ENCODE measurements around the gene KATNBL1. TPM values are rescaled to one million over a fixed set of nuclear protein-coding genes. Genes with fewer than 3 reads are reported as not detected.
"Not testable (repeated sequence)": the region's sequence is repeated elsewhere in the genome, so short reads cannot be mapped to it uniquely, and the experiment has no call there.

KATNBL1 gene
- total and polyA plus RNA-seq, 4 donors: 16.4 to 64.7 (median 48.3) TPM

DNA sequence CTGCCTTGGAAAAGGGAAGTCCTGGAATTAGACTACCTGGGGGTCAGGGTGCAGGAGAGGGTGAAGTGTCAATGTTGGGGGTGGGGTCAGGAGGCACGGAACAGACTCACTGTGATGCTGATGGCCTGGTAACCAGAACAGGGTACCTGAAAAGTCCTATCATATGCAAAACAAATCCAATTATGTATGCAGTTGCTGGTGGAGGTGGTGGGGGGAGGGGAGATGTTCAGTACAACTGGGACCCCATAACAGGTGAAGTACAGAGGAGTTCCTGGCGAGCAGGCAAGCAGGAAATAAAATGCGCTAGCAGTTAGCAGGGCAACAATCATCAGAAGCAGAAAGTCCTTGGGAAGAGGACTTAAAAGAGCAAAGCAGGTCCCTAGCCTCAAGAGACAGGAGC, 4.2 kb upstream of the KATNBL1 start:
- intact Hi-C loops (cut with DNase I): loop anchor here in 1 of 2 donors (5.0 kb wide), 2 partner anchors 112 to 152 kb away; partner anchors contain the start of genes EMC7 and PGBD4
- no peak for DNase-seq
- Histone ChIP-seq H3K36me3 (ENCODE audit: control insufficient read depth in 1 of 2, insufficient read depth in 2 of 2, low read length in 1 of 2) (no peaks in the 10 kb centered on the region), H3K27ac (ENCODE audit: low read depth in 1 of 2, low read length in 2 of 2) (no peak overlapping the region), H3K4me3 (ENCODE audit: low read length in 2 of 2) (no peak overlapping the region), H3K27me3 (ENCODE audit: control insufficient read depth in 1 of 2, insufficient read depth in 2 of 2, low read length in 1 of 2) (no peaks in the 10 kb centered on the region), H3K4me1 (ENCODE audit: control insufficient read depth in 1 of 2, insufficient read depth in 2 of 2, low read length in 2 of 2) (no peaks in the 10 kb centered on the region), H3K9me3 (ENCODE audit: control insufficient read depth, low read length) (no peaks in the 10 kb centered on the region)
- 45 to 47% methylated on average over 3 of the region's 3 CpGs for WGBS, 2 donors
- no peak for ATAC-seq (ENCODE audit: low FRiP score)

DNA sequence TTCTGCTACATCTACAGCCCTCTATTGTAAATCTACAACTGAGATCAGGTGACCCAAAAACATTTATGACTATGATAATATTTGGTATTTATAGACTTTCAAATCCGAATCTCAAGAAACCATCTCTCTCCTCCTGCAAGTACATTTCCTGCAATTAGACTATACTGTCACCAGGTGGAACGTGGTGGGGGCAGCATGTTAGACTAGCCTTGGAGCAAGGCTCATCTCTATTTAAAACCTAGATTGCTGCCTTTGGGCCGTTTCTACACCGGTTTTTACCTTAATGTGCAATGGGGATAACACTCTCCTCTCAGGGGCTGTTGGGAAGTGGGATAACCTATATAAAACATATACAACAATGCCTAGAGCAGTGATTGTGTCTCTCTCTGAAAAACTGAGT, 3.8 kb upstream of the KATNBL1 start:
- 31 to 34% methylated on average over 4 of the region's 4 CpGs for WGBS, 2 donors
- intact Hi-C loops (cut with DNase I): loop anchor here in 1 of 2 donors (5.0 kb wide), 2 partner anchors 111 to 151 kb away; partner anchors contain the start of genes EMC7 and PGBD4
- H3K36me3 ChIP-seq (ENCODE audit: control insufficient read depth in 1 of 2, insufficient read depth in 2 of 2, low read length in 1 of 2): no peaks in the 10 kb centered on the region
- H3K27ac ChIP-seq (ENCODE audit: low read depth in 1 of 2, low read length in 2 of 2): no peak overlapping the region
- no peaks in the 10 kb centered on the region for H3K9me3 ChIP-seq (ENCODE audit: control insufficient read depth, low read length)
- ATAC-seq (ENCODE audit: low FRiP score) (no peak), DNase-seq (no peak)
- H3K27me3 ChIP-seq (ENCODE audit: control insufficient read depth in 1 of 2, insufficient read depth in 2 of 2, low read length in 1 of 2): no peaks in the 10 kb centered on the region
- no peak overlapping the region for H3K4me3 ChIP-seq (ENCODE audit: low read length in 2 of 2)
- no peaks in the 10 kb centered on the region for H3K4me1 ChIP-seq (ENCODE audit: control insufficient read depth in 1 of 2, insufficient read depth in 2 of 2, low read length in 2 of 2)

DNA sequence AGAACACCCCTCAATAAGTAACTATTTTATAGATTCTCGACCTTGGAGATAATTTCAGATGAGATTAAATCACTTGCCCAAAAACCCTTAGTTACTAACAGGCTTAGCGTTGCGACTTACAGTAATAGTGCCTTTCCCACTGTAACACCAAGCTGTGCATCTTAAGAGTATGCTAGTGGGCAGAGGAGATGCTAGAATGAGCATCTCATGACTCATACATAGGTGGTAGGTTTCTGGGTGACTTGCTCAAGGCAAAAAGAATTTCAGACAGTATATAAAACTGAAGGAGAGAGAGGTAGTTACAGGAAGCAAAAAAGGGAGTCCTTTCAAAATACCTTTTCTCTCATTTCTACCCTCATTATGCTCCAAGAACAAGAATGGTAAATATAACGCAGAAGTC, 3.9 kb downstream of the KATNBL1 start:
- ATAC-seq (ENCODE audit: low FRiP score): no peak
- intact Hi-C loops (cut with DNase I): no loop called here
- WGBS, 2 donors: 91 to 93% methylated on average over 4 of the region's 4 CpGs

DNA sequence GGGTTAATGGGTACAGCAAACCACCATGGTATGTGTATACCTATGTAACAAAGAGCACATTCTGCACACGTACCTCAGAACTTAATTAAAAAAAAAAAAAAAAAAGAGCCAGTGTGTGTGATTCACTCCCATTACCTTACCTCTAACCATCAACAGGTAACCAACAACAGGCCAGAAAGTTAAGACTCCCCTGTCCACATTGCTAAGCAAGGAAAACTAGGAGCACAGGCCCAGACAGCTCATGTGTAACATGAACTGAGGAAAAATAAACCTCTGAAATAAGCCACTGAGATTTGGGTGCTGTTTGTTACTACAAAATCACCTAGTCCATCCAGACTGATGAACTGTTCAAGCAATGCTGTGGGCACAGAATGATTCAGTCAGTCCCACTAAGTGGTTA, 6.0 kb downstream of the KATNBL1 start:
- Histone ChIP-seq H3K9me3 (ENCODE audit: control insufficient read depth, low read length) (no peaks in the 10 kb centered on the region), H3K27me3 (ENCODE audit: control insufficient read depth in 1 of 2, insufficient read depth in 2 of 2, low read length in 1 of 2) (no peaks in the 10 kb centered on the region), H3K27ac (ENCODE audit: low read depth in 1 of 2, low read length in 2 of 2) (no peak overlapping the region), H3K4me1 (ENCODE audit: control insufficient read depth in 1 of 2, insufficient read depth in 2 of 2, low read length in 2 of 2) (peaks cover 0 to 2% of the 10 kb centered on the region in 2 donors), H3K36me3 (ENCODE audit: control insufficient read depth in 1 of 2, insufficient read depth in 2 of 2, low read length in 1 of 2) (no peaks in the 10 kb centered on the region), H3K4me3 (ENCODE audit: low read length in 2 of 2) (no peak overlapping the region)
- whole genome bisulfite sequencing, 2 donors: 84 to 97% methylated on average over 1 of the region's 1 CpG
- ATAC-seq (ENCODE audit: low FRiP score) (no peak), DNase-seq (no peak)
- intact Hi-C loops (cut with DNase I): no loop called here

More for the DNA sequence above, 3.9 kb downstream of the KATNBL1 start:
- DNase-seq: no peak
- peaks cover 0 to 2% of the 10 kb centered on the region in 2 donors for H3K4me1 ChIP-seq (ENCODE audit: control insufficient read depth in 1 of 2, insufficient read depth in 2 of 2, low read length in 2 of 2)
- no peaks in the 10 kb centered on the region for H3K36me3 ChIP-seq (ENCODE audit: control insufficient read depth in 1 of 2, insufficient read depth in 2 of 2, low read length in 1 of 2)
- H3K27ac ChIP-seq (ENCODE audit: low read depth in 1 of 2, low read length in 2 of 2): no peak overlapping the region
- no peak overlapping the region for H3K4me3 ChIP-seq (ENCODE audit: low read length in 2 of 2)
- H3K27me3 ChIP-seq (ENCODE audit: control insufficient read depth in 1 of 2, insufficient read depth in 2 of 2, low read length in 1 of 2): no peaks in the 10 kb centered on the region
- H3K9me3 ChIP-seq (ENCODE audit: control insufficient read depth, low read length): no peaks in the 10 kb centered on the region

DNA sequence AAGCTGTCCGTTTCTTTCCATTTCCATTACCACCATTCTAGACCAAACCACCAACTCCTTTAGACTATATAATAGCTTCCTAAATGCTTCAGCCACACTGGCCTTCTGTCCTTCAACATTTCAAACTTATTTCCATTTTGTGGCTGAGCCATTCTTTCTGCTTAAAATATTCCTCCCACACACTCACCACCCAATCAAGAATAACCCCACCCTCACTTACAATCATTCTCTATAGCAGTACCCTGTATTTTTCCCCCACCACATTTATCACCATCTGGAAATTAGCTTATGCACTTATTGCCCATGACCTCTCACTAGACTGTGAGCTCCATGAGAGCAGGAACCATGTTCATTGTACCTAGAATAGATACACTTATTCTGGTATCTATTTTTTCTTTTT, 6.6 kb downstream of the KATNBL1 start:
- 89 to 90% methylated on average over 1 of the region's 1 CpG for WGBS, 2 donors
- intact Hi-C loops (cut with DNase I): no loop called here
- Histone ChIP-seq H3K27ac (ENCODE audit: low read depth in 1 of 2, low read length in 2 of 2) (no peak overlapping the region), H3K36me3 (ENCODE audit: control insufficient read depth in 1 of 2, insufficient read depth in 2 of 2, low read length in 1 of 2) (no peaks in the 10 kb centered on the region), H3K4me1 (ENCODE audit: control insufficient read depth in 1 of 2, insufficient read depth in 2 of 2, low read length in 2 of 2) (peaks cover 0 to 2% of the 10 kb centered on the region in 2 donors), H3K27me3 (ENCODE audit: control insufficient read depth in 1 of 2, insufficient read depth in 2 of 2, low read length in 1 of 2) (no peaks in the 10 kb centered on the region), H3K4me3 (ENCODE audit: low read length in 2 of 2) (no peak overlapping the region), H3K9me3 (ENCODE audit: control insufficient read depth, low read length) (no peaks in the 10 kb centered on the region)
- ATAC-seq (ENCODE audit: low FRiP score) (no peak), DNase-seq (no peak)

DNA sequence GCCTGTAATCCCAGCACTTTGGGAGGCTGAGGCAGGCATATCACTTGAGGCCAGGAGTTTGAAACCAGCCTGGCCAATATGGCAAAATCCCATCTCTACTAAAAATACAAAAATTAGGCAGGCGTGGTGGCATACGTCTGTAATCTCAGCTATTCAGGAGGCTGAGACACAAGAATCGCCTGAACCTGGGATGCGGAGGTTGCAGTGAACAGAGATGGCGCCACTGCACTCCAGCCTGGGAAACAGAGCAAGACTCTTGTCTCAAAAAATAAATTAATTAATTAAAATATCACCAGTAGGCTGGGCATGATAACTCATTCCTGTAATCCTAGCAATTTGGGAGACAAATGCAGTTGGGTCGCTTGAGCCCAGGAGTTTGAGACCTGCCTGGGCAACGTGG, 16.6 kb downstream of the KATNBL1 start:
- DNase-seq; H3K9me3 ChIP-seq (ENCODE audit: control insufficient read depth, low read length); H3K4me1 ChIP-seq (ENCODE audit: control insufficient read depth in 1 of 2, insufficient read depth in 2 of 2, low read length in 2 of 2); H3K4me3 ChIP-seq (ENCODE audit: low read length in 2 of 2); H3K27ac ChIP-seq (ENCODE audit: low read depth in 1 of 2, low read length in 2 of 2); ATAC-seq (ENCODE audit: low FRiP score); H3K36me3 ChIP-seq (ENCODE audit: control insufficient read depth in 1 of 2, insufficient read depth in 2 of 2, low read length in 1 of 2); H3K27me3 ChIP-seq (ENCODE audit: control insufficient read depth in 1 of 2, insufficient read depth in 2 of 2, low read length in 1 of 2); intact Hi-C loops (cut with DNase I): not testable (repeated sequence)
- WGBS, 2 donors: 75 to 89% methylated on average over 7 of the region's 7 CpGs

DNA sequence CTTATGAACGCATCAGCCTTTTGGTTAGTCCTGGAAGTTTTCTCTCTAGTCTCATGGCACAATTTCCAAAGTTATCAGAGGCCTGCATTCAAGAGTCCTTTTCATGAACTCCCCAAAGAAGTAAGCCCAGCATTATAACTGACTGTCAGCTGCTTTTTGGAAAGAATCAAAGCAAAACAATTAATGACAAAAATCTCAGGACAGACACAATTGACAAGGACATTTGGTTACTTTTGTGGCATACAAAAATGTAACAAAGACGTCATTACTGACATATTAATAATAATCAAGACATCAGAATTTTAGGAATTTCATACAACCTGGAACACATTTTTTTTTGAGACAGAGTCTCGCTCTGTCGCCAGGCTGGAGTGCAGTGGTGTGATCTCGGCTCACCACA, 21.2 kb downstream of the KATNBL1 start:
- DNase-seq (no peak), ATAC-seq (ENCODE audit: low FRiP score) (no peak)
- Histone ChIP-seq H3K4me3 (ENCODE audit: low read length in 2 of 2) (no peak overlapping the region), H3K36me3 (ENCODE audit: control insufficient read depth in 1 of 2, insufficient read depth in 2 of 2, low read length in 1 of 2) (no peaks in the 10 kb centered on the region), H3K9me3 (ENCODE audit: control insufficient read depth, low read length) (no peaks in the 10 kb centered on the region), H3K27me3 (ENCODE audit: control insufficient read depth in 1 of 2, insufficient read depth in 2 of 2, low read length in 1 of 2) (no peaks in the 10 kb centered on the region), H3K4me1 (ENCODE audit: control insufficient read depth in 1 of 2, insufficient read depth in 2 of 2, low read length in 2 of 2) (no peaks in the 10 kb centered on the region), H3K27ac (ENCODE audit: low read depth in 1 of 2, low read length in 2 of 2) (no peak overlapping the region)
- intact Hi-C loops (cut with DNase I): no loop called here
- 59 to 70% methylated on average over 5 of the region's 5 CpGs for WGBS, 2 donors

DNA sequence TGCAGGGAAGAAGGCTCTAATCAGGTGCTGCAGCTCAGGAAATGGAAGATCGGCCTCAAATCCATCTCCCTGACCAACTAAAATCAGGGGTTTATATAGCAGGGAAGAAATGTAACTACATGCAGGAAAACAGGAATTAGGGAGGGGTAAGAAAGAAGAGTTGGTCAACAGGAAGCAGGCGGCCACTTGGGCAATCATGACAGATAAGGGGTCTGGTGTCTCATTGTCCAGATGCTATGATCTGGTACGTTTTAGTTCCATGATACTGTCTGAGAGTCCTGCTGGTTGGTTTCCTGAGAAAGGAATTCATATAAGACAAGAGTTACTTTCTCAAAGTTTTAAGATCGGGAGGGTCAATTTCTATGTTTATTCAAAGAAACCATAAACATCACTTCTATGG, 24.2 kb downstream of the KATNBL1 start:
- ATAC-seq (ENCODE audit: low FRiP score): no peak
- no peak for DNase-seq
- Histone ChIP-seq H3K9me3 (ENCODE audit: control insufficient read depth, low read length) (no peaks in the 10 kb centered on the region), H3K27ac (ENCODE audit: low read depth in 1 of 2, low read length in 2 of 2) (no peak overlapping the region), H3K4me1 (ENCODE audit: control insufficient read depth in 1 of 2, insufficient read depth in 2 of 2, low read length in 2 of 2) (peaks cover 0 to 5% of the 10 kb centered on the region in 2 donors), H3K4me3 (ENCODE audit: low read length in 2 of 2) (no peak overlapping the region), H3K27me3 (ENCODE audit: control insufficient read depth in 1 of 2, insufficient read depth in 2 of 2, low read length in 1 of 2) (no peaks in the 10 kb centered on the region), H3K36me3 (ENCODE audit: control insufficient read depth in 1 of 2, insufficient read depth in 2 of 2, low read length in 1 of 2) (no peaks in the 10 kb centered on the region)
- 80 to 92% methylated on average over 4 of the region's 4 CpGs for WGBS, 2 donors
- intact Hi-C loops (cut with DNase I): no loop called here

DNA sequence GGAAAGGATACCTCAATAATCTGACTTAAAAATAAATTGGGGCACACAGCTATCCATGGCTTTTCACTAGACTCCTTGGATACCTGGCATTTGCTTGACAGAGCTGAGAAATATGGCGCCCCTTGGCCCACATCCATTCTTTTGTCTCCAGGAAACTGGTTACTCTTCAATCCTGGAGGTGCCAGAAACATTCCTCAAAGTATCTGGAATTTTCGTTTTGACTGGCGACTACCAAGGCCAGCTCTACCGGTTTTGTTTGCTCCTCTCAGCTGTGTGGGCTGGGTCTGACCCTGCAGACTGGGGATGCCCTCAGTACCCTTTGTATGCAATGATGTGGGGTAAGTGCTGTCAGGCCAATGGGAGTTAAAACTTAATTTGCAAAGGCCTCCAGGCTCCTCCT, 27.0 kb downstream of the KATNBL1 start:
- WGBS, 2 donors: 32 to 34% methylated on average over 4 of the region's 4 CpGs
- DNase-seq (no peak), ATAC-seq (ENCODE audit: low FRiP score) (no peak)
- Histone ChIP-seq H3K9me3 (ENCODE audit: control insufficient read depth, low read length) (no peaks in the 10 kb centered on the region), H3K4me3 (ENCODE audit: low read length in 2 of 2) (no peak overlapping the region), H3K4me1 (ENCODE audit: control insufficient read depth in 1 of 2, insufficient read depth in 2 of 2, low read length in 2 of 2) (peaks cover 0 to 5% of the 10 kb centered on the region in 2 donors), H3K27ac (ENCODE audit: low read depth in 1 of 2, low read length in 2 of 2) (no peak overlapping the region), H3K27me3 (ENCODE audit: control insufficient read depth in 1 of 2, insufficient read depth in 2 of 2, low read length in 1 of 2) (no peaks in the 10 kb centered on the region), H3K36me3 (ENCODE audit: control insufficient read depth in 1 of 2, insufficient read depth in 2 of 2, low read length in 1 of 2) (no peaks in the 10 kb centered on the region)
- intact Hi-C loops (cut with DNase I): no loop called here
